HCT116 (cell line): ENCODE data around the gene MAP3K5. TPM values are rescaled to one million over a fixed set of nuclear protein-coding genes. Genes with fewer than 3 reads are reported as not detected.

Experiments used
- ATAC-seq: fragments of 200-7000 bp; cut with Tn5 transposase; 2 replicates; pipeline ENCODE4 v1.9.1; 2020; ENCODE audit warnings: mild to moderate bottlenecking, moderate library complexity
- BruUV-seq: library from RNA; stranded (reverse); fragments of 400-500 nt; replicated peaks from 2 replicates; lab custom pipeline; 2021; lab: Mats Ljungman, UMichigan
- CTCF ChIA-PET: fragments of 300-600 bp; sonication (Branson Sonifier 250); formaldehyde crosslinking; loops from one replicate; lab custom pipeline; 2021; ENCODE audit warnings: antibody characterized with exemption; lab: Charles Lee
- POLR2A ChIA-PET: fragments of 300-600, 350-600 bp; sonication (Branson Sonifier 250); formaldehyde crosslinking; loops from one replicate; lab custom pipeline; 2021; ENCODE audit warnings: antibody characterized with exemption; lab: Charles Lee
- RAD21 ChIA-PET, 2 experiments: fragments of 300-600 bp; sonication (Branson Sonifier 250); formaldehyde crosslinking; loops; one replicate each; lab custom pipeline; 2023; ENCODE audit warnings: low total read pairs in 2 of 2; ENCODE audit not compliant: uncharacterized antibody in 2 of 2, unreplicated experiment in 2 of 2, low non-redundant PET in 1 of 2; lab: Charles Lee
- DNase-seq: peaks from one replicate; pipeline ENCODE4 v3.0.0-alpha.2; 2010; ENCODE audit warnings: low read depth, low spot score
- H2AFZ ChIP-seq: fragments of 200-600 bp; shearing (Covaris generic), sonication (generic); 2 replicates; pipeline ENCODE4 v1.6.1; 2017; ENCODE audit warnings: low read depth, mixed run types, mixed read lengths, antibody characterized with exemption, low read length; ENCODE audit not compliant: poor library complexity, severe bottlenecking
- H3K27ac ChIP-seq: 2 replicates; pipeline ENCODE4 v1.5.1; 2012; ENCODE audit warnings: low read depth, low read length
- H3K27me3 ChIP-seq: fragments of 200-600 bp; sonication (generic); 2 replicates; pipeline ENCODE4 v1.6.1; 2016; ENCODE audit warnings: mixed run types, low read length, mixed read lengths; ENCODE audit not compliant: insufficient read depth
- H3K36me3 ChIP-seq, 2 experiments: fragments of 200-500 bp in 1 of 2; fragments of 200-600 bp in 1 of 2; sonication (Bioruptor generic) in 1 of 2; sonication (generic) in 1 of 2; 2 replicates each; pipeline versions ENCODE4 v1.5.1 to v1.6.1; 2014 to 2016; ENCODE audit warnings: low read length in 2 of 2, inconsistent platforms in 1 of 2, mixed read lengths in 1 of 2, mixed run types in 1 of 2; ENCODE audit not compliant: insufficient read depth in 2 of 2, control insufficient read depth in 1 of 2
- H3K4me1 ChIP-seq, 2 experiments: fragments of 200-600 bp in 1 of 2; sonication (generic) in 1 of 2; 2 replicates each; pipeline versions ENCODE4 v1.5.1 to v1.6.1; 2012 to 2017; ENCODE audit warnings: low read length in 2 of 2, inconsistent platforms in 1 of 2, mild to moderate bottlenecking in 1 of 2, mixed read lengths in 1 of 2, mixed run types in 1 of 2, moderate library complexity in 1 of 2; ENCODE audit not compliant: insufficient read depth in 2 of 2, control insufficient read depth in 1 of 2
- H3K4me2 ChIP-seq: fragments of 200-600 bp; sonication (generic); 2 replicates; pipeline ENCODE4 v1.6.1; 2017; ENCODE audit warnings: mixed run types, low read length, mixed read lengths
- H3K4me3 ChIP-seq, 2 experiments: fragments of 200-600 bp in 1 of 2; sonication (generic) in 1 of 2; replicated peaks in 1 of 2; 2 replicates each; pipeline ENCODE4 v1.5.1; 2011 to 2016; ENCODE audit warnings: low read length in 2 of 2, control low read depth in 1 of 2, low read depth in 1 of 2, mild to moderate bottlenecking in 1 of 2, mixed read lengths in 1 of 2, mixed run types in 1 of 2
- H3K79me2 ChIP-seq: fragments of 200-600 bp; sonication (generic); 2 replicates; pipeline ENCODE4 v1.6.1; 2017; ENCODE audit warnings: mild to moderate bottlenecking, mixed run types, low read length, moderate library complexity, mixed read lengths; ENCODE audit not compliant: insufficient read depth
- H3K9ac ChIP-seq: fragments of 200-600 bp; sonication (generic); 2 replicates; pipeline ENCODE4 v1.6.1; 2016; ENCODE audit warnings: low read length, mixed read lengths
- H3K9me2 ChIP-seq: fragments of 200-600 bp; sonication (generic), shearing (Covaris generic); 2 replicates; pipeline ENCODE4 v1.6.1; 2017; ENCODE audit warnings: mixed run types, mild to moderate bottlenecking, moderate library complexity; ENCODE audit not compliant: insufficient read depth
- H3K9me3 ChIP-seq, 2 experiments: fragments of 200-500 bp in 1 of 2; fragments of 200-600 bp in 1 of 2; sonication (Bioruptor generic) in 1 of 2; sonication (generic) in 1 of 2; 2 replicates each; pipeline ENCODE4 v1.6.1; 2014 to 2017; ENCODE audit warnings: low read length in 2 of 2, mixed read lengths in 2 of 2, inconsistent platforms in 1 of 2, low read depth in 1 of 2, mild to moderate bottlenecking in 1 of 2, mixed run types in 1 of 2, moderate library complexity in 1 of 2; ENCODE audit not compliant: control insufficient read depth in 1 of 2, insufficient read depth in 1 of 2
- H4K20me1 ChIP-seq: fragments of 200-600 bp; sonication (generic), shearing (Covaris generic); 2 replicates; pipeline ENCODE4 v1.6.1; 2017; ENCODE audit warnings: mixed run types, mild to moderate bottlenecking, moderate library complexity; ENCODE audit not compliant: insufficient read depth
- CEBPB ChIP-seq: IDR thresholded peaks from 2 replicates; pipeline ENCODE4 v1.6.1; 2012; ENCODE audit warnings: low read depth
- EGR1 ChIP-seq: IDR thresholded peaks from 2 replicates; pipeline ENCODE4 v1.6.1; 2012; ENCODE audit warnings: low read depth
- ELF1 ChIP-seq: IDR thresholded peaks from 2 replicates; pipeline ENCODE4 v1.6.1; 2012; ENCODE audit warnings: low read depth, borderline replicate concordance
- FOSL1 ChIP-seq: IDR thresholded peaks from 2 replicates; pipeline ENCODE4 v1.6.1; 2012; ENCODE audit warnings: low read depth
- JUND ChIP-seq: IDR thresholded peaks from 2 replicates; pipeline ENCODE4 v1.6.1; 2012
- POLR2A ChIP-seq: IDR thresholded peaks from 2 replicates; pipeline ENCODE4 v1.7.0; 2011; ENCODE audit warnings: borderline replicate concordance; ENCODE audit not compliant: insufficient read depth, insufficient read length; ENCODE audit errors: extremely low read depth
- POLR2AphosphoS5 ChIP-seq: IDR thresholded peaks from 2 replicates; pipeline ENCODE4 v1.6.1; 2011; ENCODE audit warnings: mild to moderate bottlenecking, low read depth, low read length, moderate library complexity
- RAD21 ChIP-seq: IDR thresholded peaks from 2 replicates; pipeline ENCODE4 v1.6.1; 2012; ENCODE audit warnings: low read depth, mild to moderate bottlenecking
- SIN3A ChIP-seq: IDR thresholded peaks from 2 replicates; pipeline ENCODE4 v1.6.1; 2012; ENCODE audit warnings: low read depth
- SP1 ChIP-seq: IDR thresholded peaks from 2 replicates; pipeline ENCODE4 v1.6.1; 2012; ENCODE audit warnings: low read depth
- ZFX ChIP-seq: fragments of 450-650 bp; IDR thresholded peaks from 2 replicates; pipeline ENCODE4 v1.6.1; 2017
- ZNF274 ChIP-seq: fragments of 200-500 bp; sonication (Bioruptor generic); IDR thresholded peaks from 2 replicates; pipeline ENCODE4 v1.6.1; 2014; ENCODE audit warnings: mild to moderate bottlenecking, low read depth, low read length, inconsistent platforms
- intact Hi-C: fragments of 100-400 bp; cut with micrococcal nuclease; formaldehyde crosslinking; loops from 2 replicates; pipeline ENCODE4 v1.10.0; 2022
- total RNA-seq: library from RNA; stranded (reverse); gene quantifications from one replicate; pipeline ENCODE4 v1.2.1, GENCODE V29; 2021; ENCODE audit not compliant: unreplicated experiment
- TF ChIP-seq, protein P1 (sequence below): IDR thresholded peaks from 2 replicates; pipeline ENCODE4 v1.6.1; 2011; ENCODE audit warnings: mild to moderate bottlenecking, low read length, moderate library complexity; ENCODE audit not compliant: insufficient replicate concordance; ENCODE audit errors: extremely low read depth
- TF ChIP-seq, protein P2 (sequence below), 3 experiments: fragments of 200-600 bp in 1 of 3; sonication (generic) in 1 of 3; IDR thresholded peaks in 2 of 3; conservative IDR thresholded peaks in 1 of 3; 2 replicates each; pipeline ENCODE4 v1.5.1; 2012 to 2017; ENCODE audit warnings: low read depth in 2 of 3, low read length in 2 of 3, antibody characterized with exemption in 1 of 3, borderline replicate concordance in 1 of 3, control low read depth in 1 of 3, mild to moderate bottlenecking in 1 of 3, mixed read lengths in 1 of 3, mixed run types in 1 of 3, moderate library complexity in 1 of 3; ENCODE audit not compliant: insufficient read depth in 1 of 3
- TF ChIP-seq, protein P3 (sequence below): IDR thresholded peaks from 2 replicates; pipeline ENCODE4 v1.6.1; 2012

The MAP3K5 gene
- total RNA-seq, 1 experiment from 2014 or later, result 11.8 TPM

DNA sequence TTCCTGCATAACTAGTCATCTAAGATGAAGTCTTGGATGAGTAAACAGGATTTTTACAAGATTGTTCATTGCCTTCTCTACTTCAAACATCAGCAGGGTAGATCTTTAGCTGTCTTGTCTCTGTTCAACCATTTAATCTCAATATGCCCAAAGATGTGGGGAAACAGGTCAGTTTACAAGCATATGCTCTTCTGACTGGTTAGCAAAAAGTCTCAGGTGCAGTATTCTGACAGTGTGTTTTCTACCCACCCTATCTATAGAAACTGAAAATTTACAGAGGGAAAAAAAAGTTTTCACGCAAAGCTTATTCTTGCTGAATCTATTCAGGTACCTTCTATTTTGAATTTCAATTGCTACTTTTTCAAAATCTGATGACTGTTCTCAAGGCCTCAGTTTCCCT is 29.0 kb downstream of the MAP3K5 start (continued):
- no peak for TF ChIP-seq JUND
- no peak for TF ChIP-seq CEBPB
- TF ChIP-seq SP1, result no peak
- no peak for TF ChIP-seq RAD21
- no peak for TF ChIP-seq POLR2AphosphoS5
- TF ChIP-seq ZFX, result no peak

DNA sequence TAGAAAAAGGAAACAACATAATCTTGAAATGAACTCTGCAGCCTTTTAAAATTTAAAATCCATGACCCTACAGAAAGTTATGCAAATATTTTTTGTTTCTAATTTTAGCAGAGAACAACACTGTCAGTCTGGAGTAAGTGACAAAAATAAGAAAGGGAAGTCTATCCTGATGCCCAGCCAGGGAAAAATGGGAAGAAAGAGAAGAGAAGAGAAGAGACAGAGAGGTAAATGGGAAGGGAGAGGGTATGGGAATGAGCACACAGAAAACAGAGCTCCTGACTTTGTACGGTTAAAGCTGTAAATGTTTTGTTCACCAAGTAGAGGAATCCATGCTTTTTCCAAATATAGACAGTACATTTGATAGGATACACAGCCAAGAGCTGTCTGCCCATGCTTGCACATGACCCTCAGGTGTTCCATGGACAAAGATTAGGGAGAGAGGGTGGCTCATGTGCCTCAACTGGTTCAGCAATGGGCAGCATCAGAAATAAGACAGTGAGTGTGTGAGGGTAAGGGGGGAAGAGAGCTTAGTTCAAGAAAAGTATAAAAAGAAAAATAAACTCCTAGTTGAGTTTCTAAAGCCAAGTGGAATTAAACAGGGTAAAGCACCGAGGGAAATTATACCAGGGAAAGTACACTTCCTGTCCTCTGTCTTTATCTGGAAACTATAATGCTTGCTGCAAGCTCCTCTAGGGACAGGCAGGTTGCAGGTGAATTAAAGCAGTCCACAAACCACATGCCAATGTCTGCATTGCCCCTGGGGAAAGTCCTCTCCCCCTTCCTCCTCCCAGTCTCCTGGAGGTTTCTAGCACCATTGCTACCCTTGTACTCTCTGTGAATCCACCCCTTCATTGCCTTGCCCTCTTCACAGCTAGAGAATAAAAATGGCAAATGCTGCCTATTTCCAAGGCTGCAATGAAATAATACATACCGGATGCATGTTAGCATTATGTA is 30.0 kb downstream of the MAP3K5 start:
- Histone ChIP-seq H3K4me3 (no peak overlapping the region), H3K27me3 (no peaks in the 10 kb centered on the region), H3K9me3 (no peaks in the 10 kb centered on the region), H3K4me2 (no peak overlapping the region), H3K9ac (no peak overlapping the region), H3K79me2 (peaks cover 13% of the 10 kb centered on the region), H3K27ac (no peak overlapping the region), H2AFZ (no peak overlapping the region), H4K20me1 (no peaks in the 10 kb centered on the region; the same call in 1 of the 2 replicates), H3K36me3 (no peaks in the 10 kb centered on the region), H3K4me1 (no peaks in the 10 kb centered on the region), H3K9me2 (no peaks in the 10 kb centered on the region)
- ChIA-PET RAD21 (no interaction called here), POLR2A (interaction anchor here (0.7 kb wide), 1 partner anchor 27 kb away, joined by 4 read pairs; no protein-coding TSS in a partner anchor), CTCF (no interaction called here)
- ATAC-seq (no peak), DNase-seq (no peak)
- intact Hi-C loops, result no loop called here
- TF ChIP-seq FOSL1 (no peak), EGR1 (no peak), JUND (no peak), POLR2A (no peak), ELF1 (no peak), SIN3A (no peak), SP1 (no peak), ZNF274 (no peak), RAD21 (no peak)
- TF ChIP-seq, protein P1, sequence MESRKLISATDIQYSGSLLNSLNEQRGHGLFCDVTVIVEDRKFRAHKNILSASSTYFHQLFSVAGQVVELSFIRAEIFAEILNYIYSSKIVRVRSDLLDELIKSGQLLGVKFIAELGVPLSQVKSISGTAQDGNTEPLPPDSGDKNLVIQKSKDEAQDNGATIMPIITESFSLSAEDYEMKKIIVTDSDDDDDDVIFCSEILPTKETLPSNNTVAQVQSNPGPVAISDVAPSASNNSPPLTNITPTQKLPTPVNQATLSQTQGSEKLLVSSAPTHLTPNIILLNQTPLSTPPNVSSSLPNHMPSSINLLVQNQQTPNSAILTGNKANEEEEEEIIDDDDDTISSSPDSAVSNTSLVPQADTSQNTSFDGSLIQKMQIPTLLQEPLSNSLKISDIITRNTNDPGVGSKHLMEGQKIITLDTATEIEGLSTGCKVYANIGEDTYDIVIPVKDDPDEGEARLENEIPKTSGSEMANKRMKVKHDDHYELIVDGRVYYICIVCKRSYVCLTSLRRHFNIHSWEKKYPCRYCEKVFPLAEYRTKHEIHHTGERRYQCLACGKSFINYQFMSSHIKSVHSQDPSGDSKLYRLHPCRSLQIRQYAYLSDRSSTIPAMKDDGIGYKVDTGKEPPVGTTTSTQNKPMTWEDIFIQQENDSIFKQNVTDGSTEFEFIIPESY, result no peak
- TF ChIP-seq, protein P2, sequence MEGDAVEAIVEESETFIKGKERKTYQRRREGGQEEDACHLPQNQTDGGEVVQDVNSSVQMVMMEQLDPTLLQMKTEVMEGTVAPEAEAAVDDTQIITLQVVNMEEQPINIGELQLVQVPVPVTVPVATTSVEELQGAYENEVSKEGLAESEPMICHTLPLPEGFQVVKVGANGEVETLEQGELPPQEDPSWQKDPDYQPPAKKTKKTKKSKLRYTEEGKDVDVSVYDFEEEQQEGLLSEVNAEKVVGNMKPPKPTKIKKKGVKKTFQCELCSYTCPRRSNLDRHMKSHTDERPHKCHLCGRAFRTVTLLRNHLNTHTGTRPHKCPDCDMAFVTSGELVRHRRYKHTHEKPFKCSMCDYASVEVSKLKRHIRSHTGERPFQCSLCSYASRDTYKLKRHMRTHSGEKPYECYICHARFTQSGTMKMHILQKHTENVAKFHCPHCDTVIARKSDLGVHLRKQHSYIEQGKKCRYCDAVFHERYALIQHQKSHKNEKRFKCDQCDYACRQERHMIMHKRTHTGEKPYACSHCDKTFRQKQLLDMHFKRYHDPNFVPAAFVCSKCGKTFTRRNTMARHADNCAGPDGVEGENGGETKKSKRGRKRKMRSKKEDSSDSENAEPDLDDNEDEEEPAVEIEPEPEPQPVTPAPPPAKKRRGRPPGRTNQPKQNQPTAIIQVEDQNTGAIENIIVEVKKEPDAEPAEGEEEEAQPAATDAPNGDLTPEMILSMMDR (IDR thresholded peaks at IDR 0.05 in 2 of 3, conservative IDR thresholded peaks at IDR 0.05 in 1 of 3; ENCODE audit: borderline replicate concordance in 1 of 3, insufficient read depth in 1 of 3, low read depth in 2 of 3, low read length in 2 of 3), result no peak
- TF ChIP-seq, protein P3, sequence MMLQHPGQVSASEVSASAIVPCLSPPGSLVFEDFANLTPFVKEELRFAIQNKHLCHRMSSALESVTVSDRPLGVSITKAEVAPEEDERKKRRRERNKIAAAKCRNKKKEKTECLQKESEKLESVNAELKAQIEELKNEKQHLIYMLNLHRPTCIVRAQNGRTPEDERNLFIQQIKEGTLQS, result no peak
- BruUV-seq, result no TSS peak
